Brain microvascular endothelial cell (primary cell): Measurements from ENCODE around the gene TMEM42.
A peak's percentile ranks its signal among the peaks of the same experiment; 100 is the strongest.
"Not testable (repeated sequence)": the region's sequence is repeated elsewhere in the genome, so short reads cannot be mapped to it uniquely, and the experiment has no call there.

Source experiments
- DNase-seq: peaks from one replicate; pipeline ENCODE4 v3.0.0-alpha.2; 2020
- H3K27ac ChIP-seq: fragments of 250-450 bp; sonication (Bioruptor Pico); 2 replicates; pipeline ENCODE4 v1.5.1; 2020; ENCODE audit warnings: mild to moderate bottlenecking, moderate library complexity
- H3K27me3 ChIP-seq: fragments of 250-450 bp; sonication (Bioruptor Pico); replicated peaks from 2 replicates; pipeline ENCODE4 v1.5.1; 2020; ENCODE audit warnings: mild to moderate bottlenecking
- H3K36me3 ChIP-seq: fragments of 250-450 bp; sonication (Bioruptor Pico); replicated peaks from 2 replicates; pipeline ENCODE4 v1.5.1; 2020; ENCODE audit warnings: mild to moderate bottlenecking
- H3K4me3 ChIP-seq: 2 replicates; pipeline ENCODE4 v1.5.1; 2011; ENCODE audit warnings: low read depth, mild to moderate bottlenecking, control low read depth, low read length, moderate library complexity
- in situ Hi-C: cut with HindIII; loops from 2 replicates; pipeline ENCODE4 v1.10.0; 2017; ENCODE audit warnings: low sequenced_read_pairs, low pct_ligation_motif_present
- TF ChIP-seq, protein P1 (sequence below): IDR thresholded peaks from 2 replicates; pipeline ENCODE4 v1.5.1; 2011; ENCODE audit warnings: low read depth, mild to moderate bottlenecking, moderate library complexity, low read length, control low read depth, inconsistent platforms; ENCODE audit errors: missing control alignments

The TMEM42 gene

DNA sequence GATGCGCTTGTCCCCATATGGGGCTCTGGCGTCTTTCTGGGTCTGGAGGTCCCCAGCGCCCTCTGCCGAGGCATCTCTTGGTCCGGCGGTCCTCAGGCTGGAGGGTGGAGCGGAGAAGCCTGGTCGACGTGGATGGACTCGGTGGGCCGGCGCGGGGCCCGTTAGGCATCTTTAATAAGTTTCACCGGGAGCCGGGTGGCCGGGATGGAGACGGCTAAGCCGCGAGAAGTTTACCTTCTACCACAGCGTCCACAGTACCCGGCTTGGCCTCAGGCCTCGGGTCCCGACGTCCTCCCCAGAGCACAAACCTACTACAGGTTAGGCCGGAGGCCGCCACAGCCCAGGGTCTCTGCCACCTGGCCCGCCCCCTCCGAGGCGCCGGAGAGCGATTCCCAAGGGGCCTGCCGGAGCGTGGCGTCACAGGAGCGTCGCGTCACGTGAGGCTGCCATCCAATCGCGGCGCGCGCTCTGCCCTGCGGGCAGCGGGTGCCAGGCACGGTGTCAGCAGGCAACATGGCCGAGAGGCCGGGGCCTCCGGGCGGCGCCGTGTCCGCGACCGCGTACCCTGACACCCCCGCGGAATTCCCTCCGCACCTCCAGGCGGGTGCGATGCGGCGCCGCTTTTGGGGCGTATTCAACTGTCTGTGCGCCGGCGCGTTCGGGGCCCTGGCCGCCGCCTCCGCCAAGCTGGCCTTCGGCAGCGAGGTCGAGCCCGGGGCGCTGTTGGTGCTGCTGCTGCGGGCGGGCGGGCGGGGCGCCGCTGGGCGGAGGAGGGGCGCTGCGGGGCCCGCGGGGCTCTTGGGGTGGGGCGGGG lies at the start of gene TMEM42:
TMEM42 (plus strand) TSS at position 501 of the 814 bp plus-strand sequence; CDS start at position 514, 13 bp downstream.
- DNase-seq = peak; percentile 79
- in situ Hi-C loops = no loop called here

DNA sequence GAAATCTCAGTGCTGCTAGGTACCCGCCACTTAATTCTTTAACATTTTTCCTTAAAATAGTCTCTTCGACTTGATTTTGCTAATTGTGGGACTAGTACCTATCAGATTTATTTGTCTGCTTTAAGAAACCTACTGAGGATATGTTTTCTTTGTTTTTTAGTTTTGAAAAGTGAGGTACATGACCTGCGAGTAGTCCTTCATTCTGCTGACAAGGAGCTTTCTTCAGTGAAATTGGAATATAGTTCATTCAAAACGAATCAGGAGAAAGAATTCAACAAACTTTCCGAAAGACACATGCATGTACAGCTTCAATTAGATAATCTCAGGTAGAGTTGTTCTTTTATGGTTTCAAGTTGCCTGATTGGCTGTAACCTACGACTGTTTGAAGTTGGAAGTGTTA lies 47.0 kb upstream of the TMEM42 start:
- Histone ChIP-seq H3K4me3 (no peak overlapping the region), H3K27me3 (no peaks in the 10 kb centered on the region), H3K36me3 (no peaks in the 10 kb centered on the region), H3K27ac (no peak overlapping the region)
- in situ Hi-C loops = no loop called here
- TF ChIP-seq, protein P1, sequence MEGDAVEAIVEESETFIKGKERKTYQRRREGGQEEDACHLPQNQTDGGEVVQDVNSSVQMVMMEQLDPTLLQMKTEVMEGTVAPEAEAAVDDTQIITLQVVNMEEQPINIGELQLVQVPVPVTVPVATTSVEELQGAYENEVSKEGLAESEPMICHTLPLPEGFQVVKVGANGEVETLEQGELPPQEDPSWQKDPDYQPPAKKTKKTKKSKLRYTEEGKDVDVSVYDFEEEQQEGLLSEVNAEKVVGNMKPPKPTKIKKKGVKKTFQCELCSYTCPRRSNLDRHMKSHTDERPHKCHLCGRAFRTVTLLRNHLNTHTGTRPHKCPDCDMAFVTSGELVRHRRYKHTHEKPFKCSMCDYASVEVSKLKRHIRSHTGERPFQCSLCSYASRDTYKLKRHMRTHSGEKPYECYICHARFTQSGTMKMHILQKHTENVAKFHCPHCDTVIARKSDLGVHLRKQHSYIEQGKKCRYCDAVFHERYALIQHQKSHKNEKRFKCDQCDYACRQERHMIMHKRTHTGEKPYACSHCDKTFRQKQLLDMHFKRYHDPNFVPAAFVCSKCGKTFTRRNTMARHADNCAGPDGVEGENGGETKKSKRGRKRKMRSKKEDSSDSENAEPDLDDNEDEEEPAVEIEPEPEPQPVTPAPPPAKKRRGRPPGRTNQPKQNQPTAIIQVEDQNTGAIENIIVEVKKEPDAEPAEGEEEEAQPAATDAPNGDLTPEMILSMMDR = no peak
- no peak for DNase-seq

More for the DNA sequence above, at the start of gene TMEM42:
- peak within 1 kb of the TSS; percentile 66 for H3K4me3 ChIP-seq
- H3K27ac ChIP-seq = peak within 1 kb of the TSS; percentile 87
- H3K36me3 ChIP-seq = no peaks in the 10 kb centered on the region
- TF ChIP-seq, protein P1 = peak; percentile 57
- no peaks in the 10 kb centered on the region for H3K27me3 ChIP-seq

- H3K4me3 ChIP-seq, H3K27ac ChIP-seq, in situ Hi-C loops, H3K27me3 ChIP-seq, H3K36me3 ChIP-seq, DNase-seq: not testable (repeated sequence)
These were observed 45.4 kb upstream of the TMEM42 start for GRCh38 chr3:44816334-44816733.

GRCh38 chr3:44821206-44821605 lies 40.5 kb upstream of the TMEM42 start:
- H3K4me3 ChIP-seq, DNase-seq, in situ Hi-C loops, H3K36me3 ChIP-seq, H3K27ac ChIP-seq, H3K27me3 ChIP-seq: not testable (repeated sequence)

DNA sequence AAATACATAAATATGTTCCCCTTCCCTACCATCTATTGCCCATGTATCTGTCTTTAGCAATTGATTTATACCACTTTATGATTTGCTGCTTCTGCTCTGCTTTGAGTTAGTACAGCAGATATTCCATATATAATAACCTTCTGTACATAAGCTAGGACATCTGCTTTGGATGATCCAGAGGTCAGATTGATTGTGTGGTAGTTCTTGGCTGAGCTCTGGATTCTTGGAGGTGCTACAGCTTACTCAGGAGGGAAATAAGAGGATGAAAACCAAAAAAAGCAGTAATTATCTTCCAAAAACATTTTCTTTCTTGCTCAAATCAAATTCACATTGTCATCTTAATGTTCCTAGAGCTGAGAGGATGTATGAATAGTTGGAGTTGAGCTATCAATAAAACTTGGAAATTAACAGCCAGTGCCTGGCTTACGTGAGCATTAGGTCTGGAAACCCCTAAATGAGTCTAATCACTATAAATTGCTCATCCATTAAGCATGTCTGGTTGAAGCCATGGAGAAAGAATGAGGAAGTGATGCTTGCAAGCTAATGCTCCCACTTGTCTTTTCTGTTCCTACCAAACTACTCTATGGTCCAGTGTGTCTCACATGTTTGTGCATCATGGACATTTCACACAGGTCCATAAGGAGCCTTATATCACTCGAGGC lies 36.3 kb upstream of the TMEM42 start:
- Histone ChIP-seq H3K27ac (no peak overlapping the region), H3K4me3 (no peak overlapping the region), H3K27me3 (no peaks in the 10 kb centered on the region), H3K36me3 (no peaks in the 10 kb centered on the region)
- in situ Hi-C loops = no loop called here
- peak; percentile 43 for DNase-seq
- TF ChIP-seq, protein P1 = no peak

- DNase-seq = no peak
- TF ChIP-seq, protein P1 = no peak
- Histone ChIP-seq H3K4me3 (no peak overlapping the region), H3K36me3 (no peaks in the 10 kb centered on the region), H3K27ac (no peak overlapping the region), H3K27me3 (no peaks in the 10 kb centered on the region)
- in situ Hi-C loops = no loop called here
These were observed 34.5 kb upstream of the TMEM42 start for GRCh38 chr3:44827196-44827595.
